GM13976 (cell line): ENCODE data around the gene CLCN6.
A peak's percentile ranks its signal among the peaks of the same experiment; 100 is the strongest.

Experiments used
- DNase-seq: peaks from one replicate; pipeline ENCODE4 v3.0.0; 2012; ENCODE audit warnings: low spot score
- CTCF ChIP-seq: IDR thresholded peaks from 2 replicates; pipeline ENCODE4 v1.5.1; 2012; ENCODE audit warnings: borderline replicate concordance, mild to moderate bottlenecking; ENCODE audit not compliant: insufficient read depth; ENCODE audit errors: extremely low read depth, missing control alignments, control extremely low read depth
- in situ Hi-C: fragments of 300-500 bp; cut with MboI; formaldehyde crosslinking; loops from one replicate; pipeline ENCODE4 v1.12.0; 2022; ENCODE audit warnings: low sequenced_read_pairs, mixed read lengths, inconsistent platforms; ENCODE audit not compliant: unreplicated experiment

CLCN6 gene

GRCh38 chr1:11838349-11839272 lies 32.6 kb downstream of the CLCN6 start:
- DNase-seq = peak; percentile 95
- TF ChIP-seq CTCF = peak; percentile 96
- in situ Hi-C loops = no loop called here

GRCh38 chr1:11839727-11840705 lies 34.0 kb downstream of the CLCN6 start:
- TF ChIP-seq CTCF = no peak
- in situ Hi-C loops = loop anchor here (10.0 kb wide), 1 partner anchor 65 kb away; no protein-coding TSS in a partner anchor

GRCh38 chr1:11841245-11842153 lies 35.5 kb downstream of the CLCN6 start:
- no peak for DNase-seq

More at GRCh38 chr1:11839727-11840705, 34.0 kb downstream of the CLCN6 start:
- no peak for DNase-seq

GRCh38 chr1:11842154-11843041 lies 36.4 kb downstream of the CLCN6 start:
- DNase-seq = peak; percentile 63
- in situ Hi-C loops = loop anchor here (10.0 kb wide), 1 partner anchor 62 kb away; no protein-coding TSS in a partner anchor
- TF ChIP-seq CTCF = no peak

More at GRCh38 chr1:11841245-11842153, 35.5 kb downstream of the CLCN6 start:
- no peak for TF ChIP-seq CTCF
- in situ Hi-C loops = loop anchor here (10.0 kb wide), 1 partner anchor 63 kb away; no protein-coding TSS in a partner anchor

GRCh38 chr1:11845641-11846335 lies 39.8 kb downstream of the CLCN6 start:
- no peak for TF ChIP-seq CTCF
- in situ Hi-C loops = loop anchor here (10.0 kb wide), 1 partner anchor 59 kb away; no protein-coding TSS in a partner anchor
- DNase-seq = no peak
